Measurements from ENCODE around the gene NR1H4.
"Not testable (repeated sequence)": the region's sequence is repeated elsewhere in the genome, so short reads cannot be mapped to it uniquely, and the experiment has no call there.

The NR1H4 gene

GRCh38 chr12:100573292-100574186, 99.9 kb downstream of the NR1H4 start, which contains the start of gene GAS2L3:
Gene GAS2L3 (plus strand): TSS chr12:100573684. CDS start chr12:100594905, 21,221 bp downstream.
- no peak for DNase-seq

GRCh38 chr12:100574187-100575074, 100.8 kb downstream of the NR1H4 start:
- no peak for DNase-seq

- no peak for DNase-seq
Observed at GRCh38 chr12:100576331-100577036, 102.8 kb downstream of the NR1H4 start.

GRCh38 chr12:100578923-100579322, 105.3 kb downstream of the NR1H4 start:
- DNase-seq = no peak

GRCh38 chr12:100579844-100580243, 106.2 kb downstream of the NR1H4 start:
- DNase-seq = no peak

- no peak for DNase-seq
Observed at GRCh38 chr12:100584256-100584655, 110.6 kb downstream of the NR1H4 start.

- no peak for DNase-seq
Observed at GRCh38 chr12:100591979-100592378, 118.3 kb downstream of the NR1H4 start.

- DNase-seq = no peak
Observed at GRCh38 chr12:100593490-100593889, 119.8 kb downstream of the NR1H4 start.

- no peak for DNase-seq
Observed at GRCh38 chr12:100601626-100602025, 128.0 kb downstream of the NR1H4 start.

- DNase-seq = not testable (repeated sequence)
Observed at GRCh38 chr12:100602997-100603396, 129.3 kb downstream of the NR1H4 start.

GRCh38 chr12:100608776-100609175, 135.1 kb downstream of the NR1H4 start:
- no peak for DNase-seq

- DNase-seq = no peak
Observed at GRCh38 chr12:100610666-100611430, 137.2 kb downstream of the NR1H4 start.

GRCh38 chr12:100612606-100613005, 138.9 kb downstream of the NR1H4 start:
- DNase-seq = no peak

Measured in effector CD8-positive, alpha-beta T cell (primary cell).